Skeletal muscle cell (primary cell): ENCODE data around the gene FBXO24.

Experiments
- DNase-seq: peaks from one replicate; pipeline ENCODE4 v3.0.0-alpha.2; 2010; ENCODE audit warnings: low read depth
- H3K4me3 ChIP-seq: 2 replicates; pipeline ENCODE4 v1.5.1; 2011; ENCODE audit warnings: low read depth, mild to moderate bottlenecking, control low read depth, low read length, moderate library complexity

FBXO24 gene

GRCh38 chr7:100585511-100586265 lies 440 bp upstream of the FBXO24 start, which contains the start of gene LRCH4:
Gene LRCH4 (minus strand): TSS chr7:100586129. CDS start chr7:100586100, 29 bp downstream.
- peak within 1 kb of the TSS; percentile 96 for H3K4me3 ChIP-seq
- no peak for DNase-seq

GRCh38 chr7:100588438-100588837 lies 2.3 kb downstream of the FBXO24 start:
- DNase-seq, result no peak
- no peak overlapping the region for H3K4me3 ChIP-seq

GRCh38 chr7:100589341-100589947 lies 3.3 kb downstream of the FBXO24 start:
- H3K4me3 ChIP-seq, result no peak overlapping the region
- no peak for DNase-seq

DNA sequence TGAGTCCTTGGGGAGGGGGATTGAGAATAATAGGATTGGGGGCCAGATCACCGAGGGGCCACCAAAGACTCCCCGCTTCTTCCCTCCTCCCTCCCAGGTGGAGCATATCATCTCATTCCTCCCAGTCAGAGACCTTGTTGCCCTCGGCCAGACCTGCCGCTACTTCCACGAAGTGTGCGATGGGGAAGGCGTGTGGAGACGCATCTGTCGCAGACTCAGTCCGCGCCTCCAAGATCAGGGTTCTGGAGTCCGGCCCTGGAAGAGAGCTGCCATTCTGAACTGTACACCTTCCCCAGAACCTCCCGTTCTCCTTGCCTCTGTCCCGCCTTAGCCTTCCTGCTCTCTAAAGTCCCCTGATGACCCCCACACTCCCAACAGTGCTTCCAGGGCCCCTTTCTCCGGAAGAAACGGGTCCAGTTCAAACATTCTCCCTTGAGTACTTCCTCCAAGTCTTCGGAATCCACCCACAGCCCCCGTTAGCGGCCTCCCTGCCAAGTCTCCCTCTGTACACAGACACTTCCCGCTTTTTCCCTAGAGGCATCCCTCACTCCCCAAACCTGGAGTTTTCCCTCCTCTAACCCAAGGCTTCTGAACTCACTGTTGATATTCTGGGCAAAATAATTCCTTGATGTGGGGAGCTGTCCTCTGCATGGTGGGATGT lies 4.1 kb downstream of the FBXO24 start:
- DNase-seq, result no peak
- H3K4me3 ChIP-seq, result no peak overlapping the region

- no peak for DNase-seq
- no peak overlapping the region for H3K4me3 ChIP-seq
Measured at GRCh38 chr7:100591596-100591995, 5.5 kb downstream of the FBXO24 start.

GRCh38 chr7:100595188-100595587 lies 9.1 kb downstream of the FBXO24 start:
- no peak for DNase-seq
- no peak overlapping the region for H3K4me3 ChIP-seq

DNA sequence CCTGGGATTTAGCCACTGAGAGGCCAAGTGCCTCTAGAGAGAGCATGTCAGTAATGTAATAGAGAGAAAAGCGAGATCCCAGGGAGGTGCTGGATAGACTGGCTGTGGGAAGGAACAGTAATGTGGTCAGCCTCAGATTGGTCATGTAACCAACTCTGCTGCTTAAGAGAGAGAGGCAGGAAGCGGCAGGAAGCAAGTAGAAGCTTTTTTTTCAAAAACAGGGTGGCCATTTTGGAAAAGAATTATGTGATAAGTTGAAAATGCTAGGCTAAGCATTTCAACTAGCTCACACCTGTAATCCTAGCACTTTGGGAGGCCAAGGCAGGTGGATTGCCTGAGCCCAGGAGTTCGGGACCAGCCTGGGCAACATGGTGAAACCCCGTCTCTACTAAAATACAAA lies 12.3 kb downstream of the FBXO24 start:
- no peak overlapping the region for H3K4me3 ChIP-seq
- no peak for DNase-seq

GRCh38 chr7:100599911-100600729 lies 14.0 kb downstream of the FBXO24 start:
- no peak for DNase-seq
- no peak overlapping the region for H3K4me3 ChIP-seq

DNA sequence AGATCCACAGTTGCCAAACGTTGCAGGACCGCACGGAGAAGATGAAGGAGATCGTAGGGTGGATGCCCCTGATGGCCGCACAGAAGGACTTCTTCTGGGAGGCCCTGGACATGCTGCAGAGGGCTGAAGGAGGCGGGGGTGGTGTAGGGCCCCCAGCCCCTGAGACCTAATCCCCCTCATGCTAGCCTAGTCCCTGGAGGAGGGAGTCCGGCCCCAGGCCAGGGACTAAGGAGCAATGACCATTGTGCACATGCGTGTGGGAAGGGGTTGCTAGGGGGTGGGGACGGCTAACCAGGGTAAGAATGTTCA lies 14.6 kb downstream of the FBXO24 start:
- no peak for DNase-seq
- no peak overlapping the region for H3K4me3 ChIP-seq

- DNase-seq, result peak; percentile 54
- peak overlapping the region; percentile 89 for H3K4me3 ChIP-seq
Measured at GRCh38 chr7:100602889-100603725, 17.0 kb downstream of the FBXO24 start.

DNA sequence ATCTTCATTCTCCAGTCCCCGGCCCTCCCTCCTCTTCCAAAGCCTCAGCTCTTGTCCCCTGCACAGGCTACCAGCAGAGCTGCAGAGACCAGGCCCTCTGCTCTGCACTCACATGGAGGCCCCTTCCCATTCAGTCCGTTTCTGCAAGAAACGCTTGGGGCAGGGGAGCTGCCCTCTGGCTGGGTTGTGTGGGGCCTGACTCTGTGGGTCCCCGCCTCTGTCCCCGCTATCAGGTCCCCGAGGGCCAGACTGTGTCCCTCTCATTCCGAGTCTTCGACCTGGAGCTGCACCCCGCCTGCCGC lies 17.5 kb downstream of the FBXO24 start:
- peak overlapping the region; percentile 89 for H3K4me3 ChIP-seq
- DNase-seq, result no peak

DNA sequence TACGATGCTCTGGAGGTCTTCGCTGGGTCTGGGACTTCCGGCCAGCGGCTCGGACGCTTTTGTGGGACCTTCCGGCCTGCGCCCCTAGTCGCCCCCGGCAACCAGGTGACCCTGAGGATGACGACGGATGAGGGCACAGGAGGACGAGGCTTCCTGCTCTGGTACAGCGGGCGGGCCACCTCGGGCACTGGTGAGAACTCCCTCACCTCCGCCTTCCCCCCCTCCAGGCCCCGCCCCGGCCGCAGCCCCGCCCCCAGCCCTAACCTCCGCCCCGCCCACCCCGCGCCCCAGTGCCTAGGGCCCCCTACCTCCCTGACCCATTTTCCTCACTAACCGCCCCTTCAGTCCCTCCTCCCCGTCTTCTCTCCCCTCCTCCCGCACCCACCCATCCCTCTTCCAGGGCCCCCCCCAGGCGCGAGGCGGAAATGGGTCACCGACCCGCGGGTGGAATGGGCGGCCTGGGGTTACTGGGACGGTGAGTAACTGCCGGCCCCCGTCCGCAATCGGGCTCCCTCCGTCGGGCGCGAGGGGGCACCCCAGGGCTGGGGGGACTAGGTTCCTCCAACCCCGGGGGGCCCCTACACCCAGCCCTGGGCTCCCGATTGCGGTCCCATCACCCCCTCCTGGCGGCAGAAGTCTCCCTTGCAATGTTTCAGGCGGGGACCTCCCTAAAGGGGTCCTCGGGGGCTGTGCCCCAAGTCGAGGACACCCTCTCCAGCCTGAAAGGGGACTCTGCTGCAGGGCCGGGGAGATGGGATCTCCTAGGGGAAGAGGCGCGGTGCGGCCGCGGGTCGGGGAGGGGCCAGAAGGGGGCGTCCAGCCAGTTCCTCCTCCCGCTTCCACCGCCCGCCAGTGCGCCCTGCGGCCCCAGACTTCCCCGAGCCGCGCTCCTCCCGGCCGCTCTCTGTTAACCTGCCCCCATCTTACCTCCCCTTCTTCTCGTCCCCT lies 18.2 kb downstream of the FBXO24 start:
- peak overlapping the region; percentile 89 for H3K4me3 ChIP-seq
- no peak for DNase-seq

DNA sequence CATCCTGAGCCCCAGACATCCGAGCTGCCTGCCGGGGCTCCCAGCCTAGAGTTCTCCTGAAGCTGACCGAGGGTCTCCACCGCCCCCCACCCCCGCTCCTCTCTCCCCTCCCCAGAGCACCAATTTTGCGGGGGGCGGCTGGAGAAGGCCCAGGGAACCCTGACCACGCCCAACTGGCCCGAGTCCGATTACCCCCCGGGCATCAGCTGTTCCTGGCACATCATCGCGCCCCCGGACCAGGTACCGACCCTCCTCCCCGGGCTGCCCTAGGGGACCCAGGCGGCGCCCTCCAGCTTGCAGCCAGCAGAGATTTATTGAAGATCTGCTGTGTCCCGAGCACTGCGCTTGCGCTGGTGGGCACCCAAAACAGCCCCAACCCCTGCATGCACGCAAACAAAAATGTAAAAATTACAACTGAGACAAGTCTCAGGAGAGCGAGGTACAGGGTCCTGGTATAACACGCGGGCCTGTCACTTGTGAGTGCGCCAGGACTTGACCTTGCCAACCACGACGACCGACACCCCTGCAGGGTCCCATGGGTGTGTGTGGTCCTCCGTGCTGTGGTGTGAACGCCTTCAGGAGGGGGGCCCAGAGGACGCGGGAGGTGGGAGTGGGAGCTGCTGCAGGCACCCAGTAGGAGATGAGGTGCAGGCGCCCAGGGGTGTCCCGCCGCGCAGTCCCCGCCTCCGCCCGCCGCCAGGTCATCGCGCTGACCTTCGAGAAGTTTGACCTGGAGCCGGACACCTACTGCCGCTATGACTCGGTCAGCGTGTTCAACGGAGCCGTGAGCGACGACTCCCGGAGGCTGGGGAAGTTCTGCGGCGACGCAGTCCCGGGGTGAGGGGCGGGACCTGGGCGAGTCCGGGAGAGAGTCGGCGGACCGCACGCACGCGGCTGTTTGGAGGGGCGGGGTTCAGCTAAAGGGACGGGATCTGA lies 19.1 kb downstream of the FBXO24 start:
- DNase-seq, result no peak
- H3K4me3 ChIP-seq, result peak overlapping the region; percentile 57

DNA sequence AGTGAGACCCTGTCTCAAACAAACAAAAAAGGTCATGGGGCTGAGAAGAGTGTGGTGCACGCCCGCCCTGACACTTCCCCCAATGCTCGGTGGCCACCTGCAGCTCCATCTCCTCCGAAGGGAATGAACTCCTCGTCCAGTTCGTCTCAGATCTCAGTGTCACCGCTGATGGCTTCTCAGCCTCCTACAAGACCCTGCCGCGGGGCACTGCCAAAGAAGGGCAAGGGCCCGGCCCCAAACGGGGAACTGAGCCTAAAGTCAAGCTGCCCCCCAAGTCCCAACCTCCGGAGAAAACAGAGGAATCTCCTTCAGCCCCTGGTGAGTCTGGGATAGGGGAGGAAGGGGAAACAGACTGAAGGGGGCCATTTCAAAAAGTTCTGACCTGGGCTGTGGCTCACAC lies 20.2 kb downstream of the FBXO24 start:
- H3K4me3 ChIP-seq, result no peak overlapping the region

GRCh38 chr7:100607111-100607510 lies 21.0 kb downstream of the FBXO24 start:
- DNase-seq, result no peak

More for the DNA sequence above, 20.2 kb downstream of the FBXO24 start:
- DNase-seq, result no peak

DNA sequence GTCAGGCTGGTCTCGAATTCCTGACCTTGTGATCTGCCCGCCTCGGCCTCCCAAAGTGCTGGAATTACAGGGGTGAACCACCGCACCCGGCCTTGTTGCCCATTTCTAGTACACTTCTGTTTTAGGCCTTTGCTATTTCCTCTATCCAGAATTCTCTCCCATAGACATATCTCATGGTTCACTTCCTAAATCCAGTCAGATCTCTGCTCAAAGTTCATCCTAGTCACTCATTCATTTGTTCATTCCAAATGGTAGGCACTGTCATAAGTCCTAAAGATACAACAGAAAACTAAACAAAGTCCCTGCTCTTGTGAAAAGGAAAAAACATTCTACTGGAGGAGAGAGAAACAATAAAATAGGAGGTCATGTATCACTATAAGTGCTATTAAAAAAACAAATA lies 23.8 kb downstream of the FBXO24 start:
- H3K4me3 ChIP-seq, result no peak overlapping the region

More at GRCh38 chr7:100607111-100607510, 21.0 kb downstream of the FBXO24 start:
- H3K4me3 ChIP-seq, result no peak overlapping the region

More for the DNA sequence above, 23.8 kb downstream of the FBXO24 start:
- no peak for DNase-seq
